WTC11 (cell line): ENCODE data around the gene PBRM1. TPM values are rescaled to one million over a fixed set of nuclear protein-coding genes. Genes with fewer than 3 reads are reported as not detected.

ENCODE experiments used
- ATAC-seq: fragments of 200-7000 bp; cut with Tn5 transposase; 2 replicates; pipeline ENCODE4 v1.10.0; 2021; ENCODE audit warnings: mild to moderate bottlenecking, moderate library complexity
- CTCF ChIA-PET: fragments of 300-600 bp; sonication (Branson Sonifier 250); formaldehyde crosslinking; loops from one replicate; lab custom pipeline; 2021; ENCODE audit warnings: antibody characterized with exemption; lab: Charles Lee
- POLR2A ChIA-PET: fragments of 350-600 bp; sonication (Branson Sonifier 250); formaldehyde crosslinking; loops from one replicate; lab custom pipeline; 2021; ENCODE audit warnings: antibody characterized with exemption; lab: Charles Lee
- DNase-seq: peaks from one replicate; pipeline ENCODE4 v3.0.0; 2021; ENCODE audit warnings: low spot score
- H3K27ac Mint-ChIP-seq: 2 replicates; pipeline ENCODE4 v1.8.0; 2021; ENCODE audit warnings: mixed read lengths
- H3K27me3 Mint-ChIP-seq: 2 replicates; pipeline ENCODE4 v1.8.0; 2021; ENCODE audit warnings: low read depth, mild to moderate bottlenecking, moderate library complexity, mixed read lengths
- H3K36me3 Mint-ChIP-seq: 2 replicates; pipeline ENCODE4 v1.8.0; 2021; ENCODE audit warnings: mixed read lengths
- H3K4me1 Mint-ChIP-seq: 2 replicates; pipeline ENCODE4 v1.8.0; 2022; ENCODE audit warnings: mixed read lengths
- H3K4me3 Mint-ChIP-seq: 2 replicates; pipeline ENCODE4 v1.8.0; 2021; ENCODE audit warnings: mild to moderate bottlenecking, moderate library complexity, mixed read lengths
- H3K9me3 Mint-ChIP-seq: 2 replicates; pipeline ENCODE4 v1.8.0; 2021; ENCODE audit warnings: mixed read lengths
- AFF4 ChIP-seq: sonication (generic); formaldehyde crosslinking; IDR thresholded peaks from 2 replicates; pipeline ENCODE4 v1.8.1; 2023; ENCODE audit warnings: mild to moderate bottlenecking, missing genetic modification reagents, borderline replicate concordance
- ATF6 ChIP-seq: sonication (generic); formaldehyde crosslinking; IDR thresholded peaks from 2 replicates; pipeline ENCODE4 v1.8.1; 2023; ENCODE audit warnings: mild to moderate bottlenecking, missing genetic modification reagents
- CREM ChIP-seq: sonication (generic); formaldehyde crosslinking; IDR thresholded peaks from 2 replicates; pipeline ENCODE4 v1.8.1; 2022; ENCODE audit warnings: mild to moderate bottlenecking, missing genetic modification reagents, moderate library complexity
- ESRRA ChIP-seq: sonication (generic); formaldehyde crosslinking; IDR thresholded peaks from 2 replicates; pipeline ENCODE4 v1.8.1; 2022; ENCODE audit warnings: mild to moderate bottlenecking, missing genetic modification reagents, borderline replicate concordance
- FOXP1 ChIP-seq: sonication (generic); formaldehyde crosslinking; IDR thresholded peaks from 2 replicates; pipeline ENCODE4 v1.8.0; 2022; ENCODE audit warnings: missing genetic modification reagents, mild to moderate bottlenecking, moderate library complexity, borderline replicate concordance
- FOXP4 ChIP-seq: sonication (generic); formaldehyde crosslinking; IDR thresholded peaks from 2 replicates; pipeline ENCODE4 v1.8.0; 2022; ENCODE audit warnings: mild to moderate bottlenecking, missing genetic modification reagents
- JUN ChIP-seq: sonication (generic); formaldehyde crosslinking; IDR thresholded peaks from 2 replicates; pipeline ENCODE4 v1.8.0; 2023; ENCODE audit warnings: mild to moderate bottlenecking, missing genetic modification reagents
- KAT7 ChIP-seq: sonication (generic); formaldehyde crosslinking; IDR thresholded peaks from 2 replicates; pipeline ENCODE4 v1.8.1; 2023; ENCODE audit warnings: missing genetic modification reagents, mild to moderate bottlenecking, borderline replicate concordance
- NR3C1 ChIP-seq: sonication (generic); formaldehyde crosslinking; conservative IDR thresholded peaks from 2 replicates; pipeline ENCODE4 v1.8.1; 2023; ENCODE audit warnings: low read depth, mild to moderate bottlenecking, missing genetic modification reagents
- PRRX2 ChIP-seq: fragments of 250-450 bp; sonication (Bioruptor Pico); IDR thresholded peaks from 2 replicates; pipeline ENCODE4 v1.8.0; 2021; ENCODE audit warnings: mild to moderate bottlenecking
- TEAD4 ChIP-seq: sonication (generic); formaldehyde crosslinking; IDR thresholded peaks from 2 replicates; pipeline ENCODE4 v1.8.0; 2022; ENCODE audit warnings: mild to moderate bottlenecking, missing genetic modification reagents
- ZBTB43 ChIP-seq: sonication (generic); formaldehyde crosslinking; IDR thresholded peaks from 2 replicates; pipeline ENCODE4 v1.8.1; 2023; ENCODE audit warnings: mild to moderate bottlenecking, missing genetic modification reagents
- ZNF317 ChIP-seq: sonication (generic); formaldehyde crosslinking; IDR thresholded peaks from 2 replicates; pipeline ENCODE4 v1.8.1; 2023; ENCODE audit warnings: low read depth, mild to moderate bottlenecking, moderate library complexity, missing genetic modification reagents, borderline replicate concordance
- ZNF416 ChIP-seq: fragments of 250-450 bp; sonication (Bioruptor Pico); IDR thresholded peaks from 2 replicates; pipeline ENCODE4 v1.9.0; 2021; ENCODE audit warnings: mild to moderate bottlenecking, inconsistent platforms
- total RNA-seq: library from RNA; stranded (reverse); gene quantifications from 3 replicates; pipeline ENCODE4 v1.2.3, GENCODE V29; 2021

The PBRM1 gene
- total RNA-seq, 1 experiment from 2014 or later: 48.8 TPM

- ATAC-seq: peak; percentile 33
- no peak for TF ChIP-seq JUN (CRISPR knock-in tag)
- no peak for TF ChIP-seq KAT7
- no peak for TF ChIP-seq CREM (CRISPR knock-in tag)
- no peak for TF ChIP-seq FOXP1 (CRISPR knock-in tag)
- TF ChIP-seq ZNF317 (CRISPR knock-in tag): no peak
- no peak for TF ChIP-seq AFF4 (CRISPR knock-in tag)
- no peak for TF ChIP-seq ZNF416
- ChIA-PET CTCF (interaction anchor here (2.2 kb wide), 1 partner anchor 10 kb away, joined by 5 read pairs; no protein-coding TSS in a partner anchor), POLR2A (interaction anchor here (1.0 kb wide), 1 partner anchor 11 kb away, joined by 3 read pairs; no protein-coding TSS in a partner anchor)
- Mint-ChIP-seq H3K27ac (no peak overlapping the region), H3K4me3 (no peak overlapping the region), H3K9me3 (no peaks in the 10 kb centered on the region), H3K27me3 (no peaks in the 10 kb centered on the region; the same call in 1 of the 2 replicates), H3K36me3 (no peaks in the 10 kb centered on the region), H3K4me1 (no peaks in the 10 kb centered on the region)
- no peak for DNase-seq
These were observed 173.0 kb downstream of the PBRM1 start for GRCh38 chr3:52512727-52513126.

- no peak for TF ChIP-seq NR3C1 (CRISPR knock-in tag)
- TF ChIP-seq TEAD4 (CRISPR knock-in tag): no peak
- TF ChIP-seq ATF6 (CRISPR knock-in tag): no peak
- no peak for TF ChIP-seq PRRX2 (CRISPR knock-in tag)
- no peak for TF ChIP-seq ESRRA (CRISPR knock-in tag)
- TF ChIP-seq JUN (CRISPR knock-in tag): no peak
- no peak for TF ChIP-seq FOXP4
- TF ChIP-seq ZBTB43 (CRISPR knock-in tag): no peak
- DNase-seq (no peak), ATAC-seq (no peak)
- CTCF ChIA-PET: interaction anchor here (1.0 to 2.2 kb wide), 2 partner anchors 10 to 124 kb away, joined by 3 to 5 read pairs; no protein-coding TSS in a partner anchor
- H3K27ac Mint-ChIP-seq: no peak overlapping the region
- no peaks in the 10 kb centered on the region for H3K36me3 Mint-ChIP-seq
- no peaks in the 10 kb centered on the region for H3K4me1 Mint-ChIP-seq
- H3K27me3 Mint-ChIP-seq: no peaks in the 10 kb centered on the region; the same call in 1 of the 2 replicates
- no peak overlapping the region for H3K4me3 Mint-ChIP-seq
- no peaks in the 10 kb centered on the region for H3K9me3 Mint-ChIP-seq
- POLR2A ChIA-PET: interaction anchor here (0.8 to 1.0 kb wide), 2 partner anchors 10 to 350 kb away, joined by 3 read pairs; no protein-coding TSS in a partner anchor
These were observed 173.6 kb downstream of the PBRM1 start for GRCh38 chr3:52512105-52512504.
